ENCODE results near the gene NDUFV1.
"Not testable (repeated sequence)": the region's sequence is repeated elsewhere in the genome, so short reads cannot be mapped to it uniquely, and the experiment has no call there.

NDUFV1 gene

DNA sequence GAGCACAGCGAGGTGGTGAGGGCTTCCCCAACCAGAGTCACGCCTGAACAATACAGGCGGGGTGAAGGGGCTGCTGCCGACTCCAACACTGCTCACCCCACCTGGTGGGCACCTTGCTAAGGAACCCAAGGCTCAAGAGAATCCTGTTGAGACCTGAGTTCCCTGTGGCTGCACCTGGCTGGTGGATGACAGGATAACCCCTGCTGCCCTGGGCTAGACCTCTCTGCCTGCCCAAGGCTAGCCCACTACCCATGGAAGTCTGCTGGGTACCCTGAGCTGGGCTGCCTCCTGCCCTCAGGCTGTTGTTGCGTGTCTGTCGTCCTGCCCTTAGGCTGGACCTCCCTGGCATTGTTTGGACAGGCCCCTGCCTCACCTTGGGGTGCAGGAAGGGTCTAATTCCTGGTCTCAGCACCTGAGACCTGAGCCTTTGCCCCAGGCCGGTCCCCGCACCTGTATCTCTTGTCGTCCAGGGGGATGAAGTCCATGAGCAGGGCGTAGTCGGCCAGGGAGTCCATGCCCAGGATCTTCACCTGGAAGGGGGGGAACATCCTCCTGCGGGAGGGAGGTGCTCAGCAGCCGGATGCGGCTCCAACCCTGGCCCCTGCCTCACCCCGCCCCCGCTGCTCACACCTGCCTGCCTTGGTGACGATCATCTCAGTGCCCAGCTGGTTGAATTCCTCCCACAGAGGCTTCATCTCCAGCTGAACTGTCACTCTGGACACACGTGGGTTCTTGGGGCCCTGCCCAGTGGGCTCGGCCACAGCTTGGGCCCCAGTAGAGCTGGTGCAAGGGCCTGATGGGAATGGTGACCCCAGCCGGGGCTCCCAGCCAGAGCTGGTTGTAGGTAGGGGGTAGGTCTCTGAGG, 27.9 kb downstream of the NDUFV1 start:
- H3K4me3 ChIP-seq (ENCODE audit: low read depth, low read length), result no peak overlapping the region
- TF ChIP-seq, protein P1, sequence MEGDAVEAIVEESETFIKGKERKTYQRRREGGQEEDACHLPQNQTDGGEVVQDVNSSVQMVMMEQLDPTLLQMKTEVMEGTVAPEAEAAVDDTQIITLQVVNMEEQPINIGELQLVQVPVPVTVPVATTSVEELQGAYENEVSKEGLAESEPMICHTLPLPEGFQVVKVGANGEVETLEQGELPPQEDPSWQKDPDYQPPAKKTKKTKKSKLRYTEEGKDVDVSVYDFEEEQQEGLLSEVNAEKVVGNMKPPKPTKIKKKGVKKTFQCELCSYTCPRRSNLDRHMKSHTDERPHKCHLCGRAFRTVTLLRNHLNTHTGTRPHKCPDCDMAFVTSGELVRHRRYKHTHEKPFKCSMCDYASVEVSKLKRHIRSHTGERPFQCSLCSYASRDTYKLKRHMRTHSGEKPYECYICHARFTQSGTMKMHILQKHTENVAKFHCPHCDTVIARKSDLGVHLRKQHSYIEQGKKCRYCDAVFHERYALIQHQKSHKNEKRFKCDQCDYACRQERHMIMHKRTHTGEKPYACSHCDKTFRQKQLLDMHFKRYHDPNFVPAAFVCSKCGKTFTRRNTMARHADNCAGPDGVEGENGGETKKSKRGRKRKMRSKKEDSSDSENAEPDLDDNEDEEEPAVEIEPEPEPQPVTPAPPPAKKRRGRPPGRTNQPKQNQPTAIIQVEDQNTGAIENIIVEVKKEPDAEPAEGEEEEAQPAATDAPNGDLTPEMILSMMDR (IDR thresholded peaks at IDR 0.05; ENCODE audit: low read depth, low read length), result no peak

DNA sequence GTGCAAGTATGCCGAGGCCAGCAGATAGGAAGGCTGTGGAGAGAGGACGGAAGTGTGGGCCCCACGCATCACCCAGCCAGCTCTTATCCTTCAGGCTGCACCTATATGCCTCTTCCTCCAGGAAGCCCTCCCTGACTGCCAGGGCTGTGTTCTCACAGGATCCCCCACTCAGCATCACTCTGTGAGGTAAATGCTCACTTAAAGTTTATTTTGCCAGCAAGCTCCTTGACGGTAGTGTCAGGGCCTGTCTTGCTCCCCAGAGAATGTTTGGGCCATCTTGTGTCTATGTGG, 28.4 kb downstream of the NDUFV1 start:
- H3K4me3 ChIP-seq (ENCODE audit: low read depth, low read length), result no peak overlapping the region
- TF ChIP-seq, protein P1 (IDR thresholded peaks at IDR 0.05; ENCODE audit: low read depth, low read length), result no peak

- TF ChIP-seq, protein P1 (IDR thresholded peaks at IDR 0.05; ENCODE audit: low read depth, low read length), result no peak
- H3K4me3 ChIP-seq (ENCODE audit: low read depth, low read length), result no peak overlapping the region
These were observed 30.2 kb downstream of the NDUFV1 start for GRCh38 chr11:67636962-67637361.

DNA sequence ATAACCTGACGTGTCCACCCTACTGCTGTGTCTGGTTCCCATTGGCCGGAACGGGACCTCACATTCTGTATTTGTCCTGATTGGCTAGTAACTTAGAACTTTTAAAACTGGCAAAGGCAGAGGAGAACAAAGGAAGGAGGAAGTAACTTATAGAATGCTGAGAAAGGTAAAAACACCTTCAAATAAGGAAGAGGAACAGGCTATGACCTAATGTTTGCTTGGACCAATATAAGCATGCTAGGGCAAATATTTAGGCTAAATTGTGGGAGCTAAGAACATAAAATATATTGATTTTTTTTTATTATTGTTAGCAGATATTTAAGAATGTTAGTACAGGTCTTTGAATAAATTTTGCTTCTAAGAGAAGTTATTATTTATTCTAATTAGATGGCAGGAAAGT, 30.7 kb downstream of the NDUFV1 start:
- not testable (repeated sequence) for H3K4me3 ChIP-seq (ENCODE audit: low read depth, low read length)

DNA sequence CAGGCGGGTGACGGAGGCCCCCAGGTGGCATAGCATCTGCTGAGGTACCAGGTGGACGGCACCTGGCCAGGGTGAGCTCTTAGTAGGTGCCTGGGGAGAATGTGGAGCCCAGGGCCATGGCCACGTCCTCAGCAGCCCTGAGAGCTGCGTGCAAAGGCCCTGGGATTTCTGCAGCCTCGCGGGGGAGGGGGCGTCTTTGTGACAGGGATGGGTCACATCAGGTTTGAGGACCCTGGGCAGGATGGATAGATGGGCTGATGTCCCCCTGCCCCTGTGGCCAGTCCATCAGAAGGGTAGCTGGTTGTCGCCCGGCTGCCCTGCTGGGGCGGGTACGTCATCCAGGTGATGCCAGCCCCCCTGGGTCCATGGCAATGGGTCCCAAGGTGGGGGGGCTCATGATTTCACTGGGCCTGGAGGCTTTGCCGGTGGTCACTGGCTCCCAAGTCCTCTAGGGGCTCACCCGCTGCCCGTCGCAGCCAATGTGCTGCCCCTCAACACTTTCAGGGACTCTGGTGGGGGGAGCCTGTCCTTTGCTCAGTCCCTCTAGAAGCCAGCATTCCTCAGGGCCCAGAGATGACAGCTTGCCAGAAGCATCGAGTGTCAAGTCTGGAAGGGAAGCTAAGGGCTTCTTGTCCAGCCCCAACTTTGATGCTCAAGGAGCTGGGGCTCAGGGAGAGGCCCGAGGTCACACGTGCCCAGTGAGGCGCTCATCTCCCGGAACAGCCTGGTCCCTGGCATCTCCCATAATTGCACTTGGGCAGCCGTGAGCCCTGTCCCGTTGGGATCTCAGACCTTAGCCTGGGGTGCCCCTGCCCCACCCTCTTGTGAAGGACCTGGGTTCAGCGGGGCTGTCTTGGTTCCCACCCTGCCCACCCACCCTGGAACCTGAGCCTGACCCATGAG, 32.0 kb downstream of the NDUFV1 start:
- no peak overlapping the region for H3K4me3 ChIP-seq (ENCODE audit: low read depth, low read length)
- TF ChIP-seq, protein P1 (IDR thresholded peaks at IDR 0.05; ENCODE audit: low read depth, low read length), result no peak

DNA sequence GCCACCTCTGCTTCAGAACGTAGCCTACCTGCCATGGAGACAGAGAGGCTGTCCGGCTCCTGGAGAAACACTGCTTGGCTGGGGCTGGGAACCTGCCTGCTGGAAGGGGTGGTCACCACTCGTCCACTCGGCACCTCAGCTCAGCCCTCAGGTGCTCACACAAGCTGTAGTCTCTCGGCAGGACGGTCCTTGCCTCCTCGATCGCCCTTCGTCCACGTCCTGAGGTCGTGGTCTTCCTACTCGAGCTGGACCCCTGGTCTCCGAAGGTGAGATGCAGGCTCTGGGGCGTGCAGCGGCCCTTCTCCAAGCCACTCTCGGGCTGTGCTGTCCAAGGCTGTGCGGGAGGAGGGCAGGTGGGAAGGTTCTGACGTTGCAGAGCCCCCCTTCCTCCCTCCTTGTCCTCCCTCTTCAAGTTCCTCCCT, 32.7 kb downstream of the NDUFV1 start, which contains the start of gene TBX10:
TSS of gene TBX10 (minus strand) at position 326 of the 422 bp plus-strand sequence. CDS start at position 35, 291 bp downstream.
- TF ChIP-seq, protein P1 (IDR thresholded peaks at IDR 0.05; ENCODE audit: low read depth, low read length), result no peak
- no peak within 1 kb of the TSS for H3K4me3 ChIP-seq (ENCODE audit: low read depth, low read length)

DNA sequence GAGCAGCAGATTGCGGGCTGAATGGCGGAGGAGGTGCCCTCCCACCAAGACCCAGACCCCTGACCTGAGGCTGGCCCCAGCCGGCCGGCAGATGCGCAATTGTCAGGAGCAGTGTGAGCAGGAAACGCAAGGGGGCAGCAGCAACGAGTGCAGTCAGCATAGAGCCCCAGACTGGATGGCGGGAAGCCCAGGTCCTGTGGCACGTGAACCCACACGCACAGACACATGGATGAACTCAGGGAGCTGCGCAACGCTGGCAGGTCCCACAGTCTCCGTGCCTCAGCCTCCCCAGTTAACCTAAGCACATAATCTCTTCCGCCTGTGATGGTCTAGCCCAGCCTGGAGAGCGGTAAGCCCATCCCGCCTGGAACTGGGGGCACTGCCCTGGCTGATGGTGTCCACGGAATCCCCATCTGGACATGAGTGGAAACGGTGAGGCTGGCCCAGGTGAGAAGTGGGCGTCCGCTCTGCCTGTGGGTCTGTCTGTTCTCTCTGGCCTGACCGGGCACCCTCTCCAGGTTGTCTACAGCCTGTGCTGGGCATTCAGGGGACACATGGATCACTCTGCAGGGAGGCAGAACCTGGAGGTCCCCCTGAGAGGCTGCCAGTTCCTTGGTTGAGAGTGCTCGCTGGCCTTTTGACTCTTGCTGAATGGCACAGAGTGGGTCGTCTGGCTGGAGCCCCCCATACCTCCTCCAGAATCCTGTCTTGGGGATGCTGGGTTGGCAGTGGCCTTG, 33.5 kb downstream of the NDUFV1 start:
- H3K4me3 ChIP-seq (ENCODE audit: low read depth, low read length), result no peak overlapping the region
- TF ChIP-seq, protein P1 (IDR thresholded peaks at IDR 0.05; ENCODE audit: low read depth, low read length), result peak; percentile 60
